OCI-LY1 (cell line): Measurements from ENCODE around the gene USP46.

Experiments
- CTCF ChIP-seq: fragments of 200-600 bp; sonication (generic), shearing (Covaris generic); IDR thresholded peaks from 2 replicates; pipeline ENCODE4 v1.5.1; 2017; ENCODE audit warnings: mild to moderate bottlenecking, antibody characterized with exemption, low read length, moderate library complexity, mixed read lengths
- EZH2 ChIP-seq: fragments of 200-600 bp; sonication (generic), shearing (Covaris generic); IDR thresholded peaks from 2 replicates; pipeline ENCODE4 v1.8.0; 2017; ENCODE audit warnings: borderline replicate concordance, mixed run types, mild to moderate bottlenecking, antibody characterized with exemption, low read length, moderate library complexity, mixed read lengths

GRCh38 chr4:52687696-52688095 lies 28.6 kb upstream of the USP46 start:
- no peak for TF ChIP-seq CTCF
- no peak for TF ChIP-seq EZH2
